ENCODE results near the gene PFDN5. TPM values are rescaled to one million over a fixed set of nuclear protein-coding genes. Genes with fewer than 3 reads are reported as not detected.
A peak's percentile ranks its signal among the peaks of the same experiment; 100 is the strongest.

The PFDN5 gene
- total and polyA plus RNA-seq, 10 of the 15 experiments (the other 5 are each of a cell fraction or from before 2014, with no cell fraction given), result 300 to 1,596 (median 495) TPM

- H3K36me3 ChIP-seq (ENCODE audit: control insufficient read depth in 2 of 2, insufficient read depth in 2 of 2, low read length in 1 of 2), result peaks cover 0 to 4% of the 10 kb centered on the region in 2 experiments; a peak in 1 of 4 replicates
- intact Hi-C loops (cut with micrococcal nuclease; ENCODE audit: unreplicated experiment), result no loop called here
- H3K27ac ChIP-seq (ENCODE audit: control insufficient read depth, insufficient read depth), result no peak overlapping the region; the same call in 1 of the 2 replicates
- ChIA-PET SMC1A (ENCODE audit: uncharacterized antibody, unreplicated experiment) (interaction anchor here (1.1 to 6.4 kb wide), 5 partner anchors 12 to 430 kb away, joined by 4 to 63 read pairs (median 4); partner anchors contain the start of gene ESPL1), RAD21 (ENCODE audit: unreplicated experiment) (interaction anchor here (1.3 to 2.5 kb wide), 2 partner anchors 12 to 39 kb away, joined by 3 to 10 read pairs; partner anchors contain the start of genes ESPL1 and PFDN5), CTCF (interaction anchor here (0.5 to 7.4 kb wide), 5 partner anchors 11 to 252 kb away, joined by 3 to 72 read pairs (median 9); partner anchors contain the start of gene ESPL1), POLR2A (interaction anchor here (1.2 to 1.6 kb wide), 2 partner anchors 12 to 13 kb away, joined by 4 to 7 read pairs; partner anchors contain the start of gene ESPL1)
- no TSS peak for BruUV-seq (replicated peaks)
- 0% methylated on average over 3 of the region's 3 CpGs for WGBS (ENCODE audit: insufficient coverage, insufficient replicate concordance, low lambda C conversion rate, missing lambda C conversion rate)
- ATAC-seq (peak; percentile 58), FAIRE-seq (peak; percentile 57), DNase-seq (ENCODE audit: low read depth, low spot score) (no peak)
- H3K79me2 ChIP-seq (ENCODE audit: control insufficient read depth, insufficient read depth, low read length), result peaks cover 13% of the 10 kb centered on the region
- H3K4me2 ChIP-seq (ENCODE audit: control insufficient read depth, insufficient read depth), result peak overlapping the region; percentile 50; the same call in 1 of the 2 replicates
- no peaks in the 10 kb centered on the region for H3K27me3 ChIP-seq (replicated peaks in 1 of 2; ENCODE audit: control insufficient read depth in 2 of 2, insufficient read depth in 2 of 2, low read length in 1 of 2)
- H3K4me3 ChIP-seq, result no peak overlapping the region
- no peak overlapping the region for H3K9ac ChIP-seq (ENCODE audit: control insufficient read depth, insufficient read depth, low read length)
- peak; percentile 97 for TF ChIP-seq SPI1 (IDR thresholded peaks at IDR 0.05; ENCODE audit: borderline replicate concordance, insufficient read depth, low read depth, low read length)
- TF ChIP-seq PKNOX1 (IDR thresholded peaks at IDR 0.05), result peak; percentile 36; the same call in 1 of the 2 replicates
- no peak for TF ChIP-seq NFYB (IDR thresholded peaks at IDR 0.05; ENCODE audit: insufficient read depth, low read depth, low read length)
- 0 out of 2 replicates have a peak, but pooled peaks have one; percentile 30 for TF ChIP-seq ZNF384 (IDR thresholded peaks at IDR 0.05; ENCODE audit: borderline replicate concordance, low read depth, low read length)
- peak overlapping the region; percentile 51; the same call in 1 of the 2 replicates for H2AFZ ChIP-seq (ENCODE audit: control insufficient read depth, low read depth, low read length)
- in situ Hi-C loops (cut with MboI), result no loop called here
- H4K20me1 ChIP-seq (ENCODE audit: control insufficient read depth, insufficient read depth), result no peaks in the 10 kb centered on the region
- no peaks in the 10 kb centered on the region for H3K9me3 ChIP-seq (replicated peaks; ENCODE audit: control insufficient read depth, insufficient read depth, low read length)
- H3K4me1 ChIP-seq (ENCODE audit: control insufficient read depth, insufficient read depth, low read length), result peaks cover 28% of the 10 kb centered on the region
These were observed 39.3 kb upstream of the PFDN5 start for GRCh38 chr12:53255996-53256395.

Data from GM12878 (cell line).